Measurements from ENCODE around the gene INO80B. TPM values are rescaled to one million over a fixed set of nuclear protein-coding genes. Genes with fewer than 3 reads are reported as not detected.
"Not testable (repeated sequence)": the region's sequence is repeated elsewhere in the genome, so short reads cannot be mapped to it uniquely, and the experiment has no call there.

The INO80B gene
- total RNA-seq, 1 donor, result 13.5 TPM

GRCh38 chr2:74458132-74458937 lies 3.4 kb downstream of the INO80B start, which contains the start of gene WBP1:
WBP1 (plus strand) TSS chr2:74458438; CDS start chr2:74458603, 165 bp downstream.
- peak; percentile 100 for DNase-seq (ENCODE audit: low read depth)
- peak within 1 kb of the TSS; percentile 74 for H3K4me3 ChIP-seq (ENCODE audit: low read depth, low read length)
- TF ChIP-seq CTCF (IDR thresholded peaks at IDR 0.05; ENCODE audit: insufficient read depth, low read length), result no peak

DNA sequence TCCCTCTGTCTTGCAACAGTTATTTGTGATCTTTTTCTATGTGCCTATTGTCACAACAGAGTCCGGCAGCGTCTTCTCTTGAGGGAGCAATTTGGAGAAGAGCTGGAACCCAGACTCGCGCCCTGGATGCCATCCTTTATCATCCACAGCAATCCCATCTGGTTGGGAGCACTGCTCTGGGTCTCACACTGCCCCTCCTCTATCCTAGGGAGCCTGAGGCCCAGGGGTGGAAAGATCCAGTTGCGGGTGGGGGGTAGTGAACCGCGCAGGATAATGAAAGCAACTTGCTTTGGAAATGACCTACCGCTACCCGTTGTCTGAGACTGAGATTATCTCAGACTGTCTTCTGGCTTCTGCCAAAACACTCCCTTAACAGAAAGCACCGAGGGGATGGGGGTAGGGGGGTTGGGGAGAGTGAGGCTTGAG lies 4.1 kb downstream of the INO80B start:
- DNase-seq (ENCODE audit: low read depth), result no peak
- H3K4me3 ChIP-seq (ENCODE audit: low read depth, low read length), result peak overlapping the region; percentile 72

GRCh38 chr2:74459503-74460118 lies 4.7 kb downstream of the INO80B start:
- peak overlapping the region; percentile 72 for H3K4me3 ChIP-seq (ENCODE audit: low read depth, low read length)
- not testable (repeated sequence) for DNase-seq (ENCODE audit: low read depth)

More for the DNA sequence above, 4.1 kb downstream of the INO80B start:
- no peak for TF ChIP-seq CTCF (IDR thresholded peaks at IDR 0.05; ENCODE audit: insufficient read depth, low read length)

DNA sequence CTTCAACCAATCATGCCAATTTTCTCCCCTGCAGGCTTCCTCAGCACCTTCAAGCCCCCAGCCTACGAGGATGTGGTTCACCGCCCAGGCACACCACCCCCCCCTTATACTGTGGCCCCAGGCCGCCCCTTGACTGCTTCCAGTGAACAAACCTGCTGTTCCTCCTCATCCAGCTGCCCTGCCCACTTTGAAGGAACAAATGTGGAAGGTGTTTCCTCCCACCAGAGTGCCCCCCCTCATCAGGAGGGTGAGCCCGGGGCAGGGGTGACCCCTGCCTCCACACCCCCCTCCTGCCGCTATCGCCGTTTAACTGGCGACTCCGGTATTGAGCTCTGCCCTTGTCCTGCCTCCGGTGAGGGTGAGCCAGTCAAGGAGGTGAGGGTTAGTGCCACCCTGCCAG lies 5.3 kb downstream of the INO80B start:
- DNase-seq (ENCODE audit: low read depth), result not testable (repeated sequence)

DNA sequence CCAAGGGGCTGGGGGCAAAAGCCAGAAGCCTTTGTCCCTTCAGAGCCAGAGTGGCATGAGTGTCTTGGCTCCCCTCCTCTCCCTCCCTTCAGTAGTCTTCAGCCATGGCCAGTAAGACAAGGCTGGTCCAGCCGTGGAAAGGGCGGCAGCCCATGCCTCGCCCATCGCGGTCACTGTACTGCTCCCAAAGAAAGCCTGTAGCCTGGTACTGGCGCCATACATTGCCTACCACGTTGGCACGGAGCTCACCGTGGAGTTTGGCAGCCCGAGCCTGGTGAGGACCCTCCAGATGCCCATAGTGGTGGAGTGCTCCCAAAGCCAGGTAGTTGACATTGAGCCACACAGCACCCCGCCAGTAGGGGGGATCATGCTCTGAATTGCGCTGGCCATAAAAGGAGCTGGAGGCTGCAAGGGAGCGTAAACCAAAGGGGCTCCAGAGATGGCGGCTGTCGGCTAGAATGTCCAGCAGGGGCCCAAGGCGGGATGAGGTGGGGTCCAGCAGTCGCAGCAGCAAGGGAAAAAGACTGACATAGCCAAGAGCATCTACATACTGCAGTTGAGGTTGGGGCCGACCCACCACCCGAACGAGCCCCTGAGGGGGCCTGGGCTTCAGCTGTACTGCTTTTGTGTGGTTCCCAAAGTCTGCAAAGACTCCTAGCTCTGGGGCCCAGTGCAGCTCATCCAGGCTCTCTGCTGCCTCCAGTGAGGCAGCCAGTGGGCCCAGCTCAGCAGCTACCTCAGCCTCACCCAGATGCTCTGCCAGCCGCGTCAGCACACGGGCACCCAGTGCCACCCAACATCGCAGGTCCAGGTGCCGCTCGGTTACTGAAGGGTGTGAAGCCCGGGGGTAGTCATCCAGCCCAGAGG lies 6.5 kb downstream of the INO80B start:
- H3K4me3 ChIP-seq (ENCODE audit: low read depth, low read length), result no peak overlapping the region
- TF ChIP-seq CTCF (IDR thresholded peaks at IDR 0.05; ENCODE audit: insufficient read depth, low read length), result no peak
- no peak for DNase-seq (ENCODE audit: low read depth)

More for the DNA sequence above, 5.3 kb downstream of the INO80B start:
- not testable (repeated sequence) for H3K4me3 ChIP-seq (ENCODE audit: low read depth, low read length)

DNA sequence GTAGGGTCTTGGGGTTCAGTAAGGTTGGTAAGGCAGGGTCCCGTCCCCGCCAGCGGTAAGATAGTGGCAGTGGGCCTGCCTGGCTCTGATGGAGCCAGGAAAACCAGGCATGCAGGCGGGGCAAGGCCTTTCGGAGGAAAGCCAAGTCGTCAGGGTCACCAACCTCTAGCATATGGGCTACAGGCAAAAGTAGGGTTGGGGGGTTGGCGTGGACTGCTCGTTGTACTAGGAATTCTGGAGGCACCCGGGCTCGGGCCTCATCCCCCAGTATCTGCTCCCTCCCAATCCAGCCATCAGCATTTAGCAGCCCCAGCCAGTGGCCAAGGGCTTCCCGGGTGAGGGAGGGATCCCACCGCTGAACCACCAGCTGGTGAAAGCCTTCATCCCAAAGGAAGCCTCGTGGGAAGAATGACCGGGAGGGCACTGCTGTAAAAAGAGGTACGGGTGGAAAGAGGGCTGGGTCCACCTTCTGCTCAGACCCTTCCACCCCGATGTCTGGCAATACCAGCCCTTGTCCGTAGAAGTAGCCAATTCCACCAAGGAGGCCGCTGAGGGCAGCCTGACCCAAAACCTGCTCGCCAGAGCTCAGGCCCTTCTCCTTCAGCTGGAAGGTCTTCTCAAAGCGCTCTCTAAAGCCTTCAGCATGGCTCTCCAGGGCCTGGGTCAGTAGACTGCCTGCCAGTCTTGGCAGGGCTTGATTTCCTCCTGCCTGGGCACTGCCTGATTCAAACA lies 7.3 kb downstream of the INO80B start:
- DNase-seq (ENCODE audit: low read depth), result no peak
- no peak for TF ChIP-seq CTCF (IDR thresholded peaks at IDR 0.05; ENCODE audit: insufficient read depth, low read length)

DNA sequence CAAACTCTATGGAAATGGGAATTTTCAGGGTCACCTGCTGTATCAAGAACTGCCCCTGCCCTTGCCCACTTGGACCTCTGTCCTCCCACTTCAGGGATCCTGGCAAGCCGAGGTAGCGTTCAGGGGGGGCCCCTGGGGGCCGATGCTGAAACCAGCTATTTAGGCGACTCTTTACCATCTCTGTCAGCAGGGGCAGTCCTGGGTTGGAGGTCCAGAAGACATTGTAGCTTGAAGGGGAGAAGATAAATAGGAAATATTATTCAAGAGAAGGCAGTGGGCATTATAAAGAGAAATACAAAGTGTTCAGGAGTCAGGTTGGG lies 7.9 kb downstream of the INO80B start:
- no peak for DNase-seq (ENCODE audit: low read depth)
- no peak for TF ChIP-seq CTCF (IDR thresholded peaks at IDR 0.05; ENCODE audit: insufficient read depth, low read length)
- H3K4me3 ChIP-seq (ENCODE audit: low read depth, low read length), result no peak overlapping the region

More for the DNA sequence above, 7.3 kb downstream of the INO80B start:
- no peak overlapping the region for H3K4me3 ChIP-seq (ENCODE audit: low read depth, low read length)
